ENCODE results near the gene WWC2. TPM values are rescaled to one million over a fixed set of nuclear protein-coding genes. Genes with fewer than 3 reads are reported as not detected.

WWC2 gene
- total and polyA plus RNA-seq, 2 experiments from 2014 or later, result 50.5 to 74.2 TPM

GRCh38 chr4:183266371-183266770, 167.3 kb downstream of the WWC2 start:
- Mint-ChIP-seq H3K27ac (no peak overlapping the region), H3K4me1 (peaks cover 24% of the 10 kb centered on the region), H3K36me3 (ENCODE audit: low read depth) (peaks cover 82% of the 10 kb centered on the region), H3K4me3 (no peak overlapping the region), H3K9me3 (no peaks in the 10 kb centered on the region), H3K27me3 (ENCODE audit: insufficient read depth, low read depth, poor library complexity) (peaks cover 2% of the 10 kb centered on the region)
- peaks cover 4% of the 10 kb centered on the region; the same call in 1 of the 2 replicates for H3K79me2 ChIP-seq (replicated peaks; ENCODE audit: insufficient read depth)
- H3K4me1 ChIP-seq (ENCODE audit: insufficient read depth), result 0 out of 2 replicates have a peak, but pooled peaks cover 11% of the 10 kb centered on the region
- no peak overlapping the region for H3K27ac ChIP-seq (ENCODE audit: low read depth)
- H3K4me2 ChIP-seq, result no peak overlapping the region
- H3K4me3 ChIP-seq, result no peak overlapping the region
- no peaks in the 10 kb centered on the region for H3K27me3 ChIP-seq (ENCODE audit: insufficient read depth)
- no peak for DNase-seq (ENCODE audit: low spot score)
- peaks cover 59% of the 10 kb centered on the region for H3K36me3 ChIP-seq (ENCODE audit: insufficient read depth)
- H3F3A ChIP-seq (replicated peaks; ENCODE audit: low read depth), result no peaks in the 10 kb centered on the region
- no peaks in the 10 kb centered on the region for H3K9me2 ChIP-seq (ENCODE audit: insufficient read depth)
- ATAC-seq, result no peak
- no peak overlapping the region for H2AFZ ChIP-seq
- no peaks in the 10 kb centered on the region for H4K20me1 ChIP-seq (replicated peaks; ENCODE audit: insufficient read depth)
- TF ChIP-seq ZNF462 (CRISPR knock-in tag; IDR thresholded peaks at IDR 0.05) (no peak), EZH2phosphoT487 (IDR thresholded peaks at IDR 0.05; ENCODE audit: unreplicated experiment) (peak; percentile 41), EZH2 (IDR thresholded peaks at IDR 0.05; ENCODE audit: low read depth, unreplicated experiment) (no peak), JUNB (IDR thresholded peaks at IDR 0.05; ENCODE audit: unreplicated experiment) (no peak)

- Histone ChIP-seq H3K9me2 (ENCODE audit: insufficient read depth) (no peaks in the 10 kb centered on the region), H4K20me1 (replicated peaks; ENCODE audit: insufficient read depth) (no peaks in the 10 kb centered on the region), H3K4me1 (ENCODE audit: insufficient read depth) (0 out of 2 replicates have a peak, but pooled peaks cover 9% of the 10 kb centered on the region), H3K27ac (ENCODE audit: low read depth) (no peak overlapping the region), H3K36me3 (ENCODE audit: insufficient read depth) (peaks cover 66% of the 10 kb centered on the region), H3F3A (replicated peaks; ENCODE audit: low read depth) (no peaks in the 10 kb centered on the region), H3K27me3 (ENCODE audit: insufficient read depth) (no peaks in the 10 kb centered on the region), H3K4me3 (no peak overlapping the region), H2AFZ (no peak overlapping the region), H3K79me2 (replicated peaks; ENCODE audit: insufficient read depth) (no peaks in the 10 kb centered on the region; the same call in 1 of the 2 replicates), H3K4me2 (no peak overlapping the region)
- ATAC-seq (no peak), DNase-seq (ENCODE audit: low spot score) (no peak)
- Mint-ChIP-seq H3K4me1 (peaks cover 8% of the 10 kb centered on the region; the same call in 2 of the 3 replicates), H3K27me3 (ENCODE audit: insufficient read depth, low read depth, poor library complexity) (no peaks in the 10 kb centered on the region), H3K36me3 (ENCODE audit: low read depth) (peaks cover 90% of the 10 kb centered on the region), H3K9me3 (no peaks in the 10 kb centered on the region), H3K4me3 (no peak overlapping the region), H3K27ac (no peak overlapping the region)
- no peak for TF ChIP-seq ETS1 (IDR thresholded peaks at IDR 0.05)
- TF ChIP-seq NANOG (IDR thresholded peaks at IDR 0.05; ENCODE audit: borderline replicate concordance), result no peak
- no peak for TF ChIP-seq CREB1 (CRISPR knock-in tag; IDR thresholded peaks at IDR 0.05; ENCODE audit: low read depth)
These were observed 169.5 kb downstream of the WWC2 start for GRCh38 chr4:183268556-183268955.
